Keratinocyte (primary cell): Measurements from ENCODE around the gene WFIKKN1.

Experiments used
- CTCF ChIP-seq, 3 experiments: IDR thresholded peaks in 1 of 3; conservative IDR thresholded peaks in 1 of 3; optimal IDR thresholded peaks in 1 of 3; 2 replicates in 2 of 3; 3 replicates in 1 of 3; pipeline versions ENCODE3 to v1.5.1; 2011; ENCODE audit warnings: low read length in 3 of 3, mild to moderate bottlenecking in 3 of 3, moderate library complexity in 2 of 3, control low read depth in 1 of 3, inconsistent platforms in 1 of 3; ENCODE audit not compliant: insufficient read depth in 2 of 3; ENCODE audit errors: extremely low read depth in 1 of 3
- EZH2 ChIP-seq: IDR thresholded peaks from one replicate; pipeline ENCODE4 v1.6.1; 2012; ENCODE audit warnings: inconsistent platforms, mild to moderate bottlenecking, low read length, moderate library complexity

- TF ChIP-seq CTCF (optimal IDR thresholded peaks at IDR 0.05 in 1 of 3, IDR thresholded peaks at IDR 0.05 in 1 of 3, conservative IDR thresholded peaks at IDR 0.05 in 1 of 3; ENCODE audit: extremely low read depth in 1 of 3, insufficient read depth in 2 of 3, low read length in 3 of 3) (peak in 2 of 3 experiments; percentile 28), EZH2 (no peak)
Measured at GRCh38 chr16:589658-590187, 41.1 kb upstream of the WFIKKN1 start, which contains the start of gene RAB40C.
